NCI-H82 treated with DMSO at 0.1 percent for 48 hours (cell line): ENCODE measurements around the gene TPRA1.
A peak's percentile ranks its signal among the peaks of the same experiment; 100 is the strongest.

ENCODE experiments used
- DNase-seq: peaks from one replicate; lab custom pipeline; 2025; ENCODE audit not compliant: unreplicated experiment; lab: John Stamatoyannopoulos, UW

TPRA1 gene

DNA sequence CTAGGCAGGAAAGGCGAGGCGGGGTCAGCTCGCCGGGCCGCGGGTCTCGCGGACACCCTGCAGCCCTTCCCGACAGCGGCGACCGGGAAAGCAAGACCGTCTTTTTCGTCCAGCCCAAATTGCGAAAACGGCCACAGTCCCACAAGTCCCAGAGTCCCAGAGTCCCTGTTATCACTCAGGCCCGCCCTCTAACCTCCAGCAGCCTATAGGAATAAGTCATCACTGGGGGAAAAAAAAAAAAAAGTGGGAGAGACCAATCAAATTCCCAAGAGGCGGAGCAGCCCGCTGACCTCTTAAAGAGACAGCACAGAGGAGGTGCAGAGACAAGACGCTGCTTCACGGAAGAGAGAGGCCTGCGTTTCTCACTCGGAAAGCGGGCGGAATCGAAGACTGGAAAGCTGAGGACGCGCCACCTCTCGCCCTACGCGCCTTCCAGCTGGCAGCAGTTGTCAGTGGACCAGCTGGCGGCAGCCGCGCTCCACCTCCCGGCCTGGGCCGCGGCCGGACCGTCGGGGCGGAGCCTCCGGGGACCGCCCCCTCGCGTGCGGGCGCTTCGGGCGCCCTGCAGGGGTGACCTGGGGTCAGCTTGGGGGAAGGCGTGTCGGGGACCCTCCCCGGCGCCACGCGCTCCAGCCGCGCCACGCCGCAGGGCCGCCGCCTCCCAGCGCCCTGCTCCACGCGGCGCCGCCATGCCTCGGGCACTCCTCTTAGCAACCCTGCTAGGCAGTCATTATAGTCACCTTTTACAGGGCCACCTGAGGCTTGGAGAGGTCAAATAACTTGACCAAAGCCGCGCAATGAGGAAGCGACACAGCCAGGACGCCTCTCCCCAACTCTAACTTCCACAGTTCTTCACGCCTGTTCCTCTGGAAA is at the start of gene TPRA1:
Gene TPRA1 (minus strand): TSS at position 141 of the 873 bp plus-strand sequence. CDS start 10,587 bp downstream, outside the sequence.
- peak; percentile 99 for DNase-seq

DNA sequence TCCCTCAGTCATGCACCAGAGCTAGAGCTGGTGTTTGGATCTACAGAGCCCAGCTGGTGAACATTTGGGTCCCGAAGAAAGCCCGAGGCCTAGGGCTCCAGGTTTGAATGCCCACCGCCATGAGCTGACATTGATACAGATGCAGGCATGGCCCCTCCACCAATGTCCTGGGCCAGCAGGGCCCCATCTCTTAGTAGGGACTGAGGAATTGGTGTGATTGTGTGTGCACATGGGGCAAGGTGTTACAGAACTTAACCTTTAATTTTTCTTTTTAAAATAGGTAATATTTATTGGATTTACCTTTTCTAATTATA is 49.5 kb upstream of the TPRA1 start:
- no peak for DNase-seq

DNA sequence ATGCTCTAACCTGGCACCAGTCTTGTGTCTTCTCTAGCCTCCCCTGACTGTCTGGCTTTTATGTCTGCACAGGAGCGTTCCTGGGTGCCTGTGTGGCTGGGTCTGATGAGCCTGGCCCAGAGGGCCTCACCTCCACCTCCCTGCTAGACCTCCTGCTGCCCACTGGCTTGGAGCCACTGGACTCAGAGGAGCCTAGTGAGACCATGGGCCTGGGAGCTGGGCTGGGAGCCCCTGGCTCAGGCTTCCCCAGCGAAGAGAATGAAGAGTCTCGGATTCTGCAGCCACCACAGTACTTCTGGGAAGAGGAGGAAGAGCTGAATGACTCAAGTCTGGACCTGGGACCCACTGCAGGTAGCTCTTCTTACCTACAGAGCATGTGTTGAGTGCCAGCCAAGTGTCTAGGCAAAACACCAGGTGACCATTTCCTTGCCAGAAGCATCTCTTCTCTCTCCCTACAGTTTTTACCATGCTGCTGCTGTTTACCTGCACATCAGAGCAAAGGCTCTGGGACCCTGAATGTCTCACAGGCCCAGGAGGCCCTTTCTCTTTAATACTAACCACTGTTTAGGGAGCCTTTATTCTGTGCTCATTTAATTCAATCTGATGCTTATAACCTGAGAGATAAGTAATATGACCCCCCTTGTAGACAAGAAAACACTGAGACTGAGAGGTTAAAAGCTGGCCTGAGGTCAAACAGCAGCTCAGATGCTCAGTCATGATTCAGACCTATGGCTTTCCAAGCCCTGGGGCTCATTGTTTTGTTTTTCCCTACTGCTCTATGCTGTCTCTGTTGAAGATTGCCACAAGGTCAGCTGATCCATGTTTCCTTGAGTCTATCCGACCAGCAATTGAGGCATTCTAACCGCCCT is 48.9 kb upstream of the TPRA1 start:
- no peak for DNase-seq

DNA sequence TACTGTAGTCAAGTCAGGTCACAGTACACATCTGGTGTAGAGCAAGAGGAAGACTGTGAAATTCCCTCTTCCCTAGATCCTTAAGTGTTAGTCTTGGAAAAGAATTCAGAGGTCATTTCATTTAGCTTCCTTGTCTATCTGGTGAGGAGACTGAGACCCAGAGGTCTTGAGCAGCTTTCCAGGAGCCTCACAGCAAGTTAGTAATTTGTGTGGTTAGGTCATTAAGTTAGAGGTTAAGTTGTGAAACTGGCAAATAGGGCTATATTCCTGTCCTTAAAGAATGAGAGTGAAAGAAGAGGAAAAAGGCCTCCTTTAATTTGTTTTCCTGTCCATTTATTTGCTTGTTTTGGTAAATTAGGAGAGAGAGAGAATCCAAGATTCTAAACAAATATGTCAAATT is 47.4 kb upstream of the TPRA1 start:
- DNase-seq: no peak

DNA sequence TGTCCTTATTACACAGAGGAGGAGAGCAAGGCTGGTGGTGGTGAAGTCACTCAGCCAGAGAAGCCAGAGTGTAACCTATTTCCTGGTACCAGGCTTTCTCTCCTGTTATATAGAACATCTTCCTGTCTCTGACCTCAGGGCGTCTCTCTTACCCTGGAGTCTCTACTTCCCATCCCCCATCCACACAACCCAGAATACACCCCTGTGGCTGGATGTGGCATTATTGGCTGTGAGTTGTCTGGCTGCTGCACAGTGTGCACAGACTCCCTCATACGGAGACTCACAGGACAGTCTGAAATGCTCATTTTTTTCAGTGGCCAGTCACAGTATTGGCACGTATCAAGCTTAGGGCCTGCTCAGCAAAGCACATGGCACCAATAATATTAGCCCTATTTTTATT is 47.0 kb upstream of the TPRA1 start:
- DNase-seq: no peak

DNA sequence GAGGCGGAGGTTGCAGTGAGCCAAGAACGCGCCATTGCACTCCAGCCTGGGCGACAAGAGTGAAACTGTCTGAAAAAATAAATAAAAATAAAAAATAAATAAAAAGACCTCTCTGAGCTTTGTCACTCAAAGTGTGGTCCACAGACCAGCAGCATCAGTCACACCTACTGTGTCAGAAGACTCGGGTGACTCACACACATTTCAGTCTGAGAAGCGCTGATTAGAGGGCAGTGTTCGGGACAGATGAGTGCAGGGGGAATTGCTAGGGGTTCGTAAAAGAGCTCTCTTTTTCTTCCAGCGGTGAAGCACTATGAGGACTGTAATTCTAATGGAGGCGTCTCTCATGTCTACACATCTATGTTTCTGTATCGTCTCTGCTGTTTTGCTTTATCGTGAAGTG is 44.1 kb upstream of the TPRA1 start:
- DNase-seq: no peak

DNA sequence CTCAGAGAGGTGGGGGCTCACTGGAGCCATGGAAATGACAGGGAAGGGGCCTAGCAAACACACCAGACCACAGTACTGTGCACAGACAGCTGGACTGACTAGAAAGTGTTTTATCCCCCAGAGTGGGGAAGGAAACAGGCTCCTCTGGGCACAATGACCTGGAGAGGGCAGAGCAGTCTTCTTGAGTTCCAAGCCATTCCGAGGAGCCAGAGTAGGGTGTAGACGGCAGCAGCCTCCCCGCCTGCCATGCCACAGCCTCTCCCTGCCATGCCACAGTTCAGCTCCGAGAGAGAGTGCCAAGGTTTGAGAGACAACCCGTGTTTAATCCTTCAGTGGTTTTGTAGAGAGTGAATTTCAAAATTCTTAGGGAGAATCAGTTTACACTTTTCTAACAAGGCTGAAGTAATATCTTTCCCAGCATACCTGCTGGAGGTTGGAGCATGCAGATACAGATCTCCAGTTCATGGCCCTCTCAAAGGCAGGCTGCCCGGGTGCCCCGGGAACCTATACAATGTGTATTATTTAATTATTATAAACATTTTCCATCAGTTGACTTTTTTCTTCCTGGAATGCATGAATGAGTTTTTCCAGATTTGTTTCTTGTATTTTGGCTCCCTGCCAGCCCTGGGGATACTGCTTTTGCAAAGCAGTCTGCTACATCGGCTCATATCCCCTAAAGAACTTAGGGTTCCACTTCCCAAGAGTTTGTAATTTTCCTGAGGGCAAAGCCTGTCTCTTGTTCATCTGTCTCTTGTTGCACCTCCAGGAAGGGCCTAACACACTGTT is 41.7 kb upstream of the TPRA1 start:
- no peak for DNase-seq

DNA sequence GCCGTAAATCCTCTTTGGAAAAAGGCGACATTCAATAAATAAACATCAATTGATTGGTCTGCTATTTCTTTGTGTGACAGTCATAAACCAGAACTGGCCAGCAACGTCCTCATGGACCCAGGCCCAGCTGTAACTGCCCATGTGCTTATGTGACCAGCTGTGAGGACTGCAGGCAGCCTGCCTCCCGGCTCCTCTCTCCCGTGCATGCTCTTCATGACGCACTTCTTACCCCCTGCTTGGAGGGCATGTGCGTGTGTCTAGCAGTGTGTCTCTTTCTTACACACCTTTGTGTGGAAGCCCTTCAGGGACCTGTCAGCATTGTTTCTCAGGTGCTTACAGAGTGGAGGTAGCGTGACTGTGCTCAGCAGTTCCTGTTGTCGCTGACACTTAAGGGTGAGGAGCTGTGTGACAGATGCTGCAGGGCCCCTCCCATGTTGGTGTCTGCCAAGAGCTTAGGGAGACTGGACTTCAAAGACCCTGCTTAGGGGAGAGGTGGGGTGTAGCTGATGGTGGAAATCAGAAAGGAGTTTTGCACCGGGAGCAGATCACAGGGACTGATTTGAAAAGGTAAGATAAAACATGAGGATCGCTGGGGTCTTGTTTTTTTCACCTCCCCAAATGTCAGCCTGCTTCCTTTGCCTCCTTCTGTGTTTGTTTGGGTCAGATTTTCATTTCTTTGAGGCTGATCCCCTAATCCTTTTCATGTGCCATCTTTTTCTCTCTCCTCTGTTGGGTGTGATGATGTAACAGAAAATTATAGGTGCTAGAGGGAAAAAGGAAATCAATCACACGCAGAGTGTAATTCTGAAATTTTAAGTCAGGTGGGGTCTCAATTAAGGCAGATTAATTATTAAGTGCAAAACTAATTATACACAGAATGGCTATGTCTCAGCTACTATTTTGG is 40.5 kb upstream of the TPRA1 start:
- peak; percentile 78 for DNase-seq

DNA sequence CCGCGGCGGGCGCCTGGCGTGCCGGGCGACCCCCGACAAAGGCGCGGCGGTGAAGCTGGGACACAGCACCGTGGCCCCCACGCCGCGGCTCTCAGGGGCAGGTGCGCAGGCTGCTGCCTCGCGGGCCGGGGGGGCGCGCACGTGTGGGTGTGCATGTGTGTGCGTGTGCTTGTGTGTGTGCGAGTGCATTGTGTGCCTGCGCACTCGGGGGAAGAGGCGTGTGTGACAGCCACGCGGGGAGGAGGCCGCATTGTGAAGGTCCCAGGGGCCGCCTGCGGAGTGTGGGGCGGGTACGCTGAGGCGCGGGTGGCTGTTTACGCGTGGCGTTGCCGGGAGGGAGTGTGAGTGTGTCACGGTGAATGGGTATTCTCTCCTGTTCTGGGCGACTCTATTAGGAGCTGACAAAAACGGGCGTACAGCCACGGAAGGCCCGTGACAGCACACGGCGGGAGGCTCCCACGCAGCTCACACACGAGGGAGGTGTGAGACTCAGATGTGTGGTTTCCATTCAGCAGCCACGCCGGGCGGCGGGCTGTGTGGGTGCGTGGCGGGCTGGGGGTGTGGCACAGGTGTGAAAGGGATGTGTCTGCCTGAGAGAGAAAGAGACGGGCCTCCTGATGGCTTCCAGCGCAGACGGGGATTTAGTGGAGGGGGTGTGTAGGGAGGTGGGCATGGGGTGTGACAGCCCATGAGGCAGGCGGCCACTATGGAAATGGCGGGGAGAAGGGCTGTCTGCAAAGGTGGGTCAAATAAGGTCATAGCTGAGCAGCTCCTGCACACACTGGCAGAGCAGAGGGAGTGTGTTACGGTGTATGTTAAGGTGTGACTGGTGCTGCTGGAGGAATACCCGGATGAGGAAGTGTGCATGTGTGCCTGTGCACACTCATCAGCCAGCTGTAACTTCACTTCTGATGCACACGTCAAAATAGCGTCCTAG is 39.2 kb upstream of the TPRA1 start:
- DNase-seq: peak; percentile 27

DNA sequence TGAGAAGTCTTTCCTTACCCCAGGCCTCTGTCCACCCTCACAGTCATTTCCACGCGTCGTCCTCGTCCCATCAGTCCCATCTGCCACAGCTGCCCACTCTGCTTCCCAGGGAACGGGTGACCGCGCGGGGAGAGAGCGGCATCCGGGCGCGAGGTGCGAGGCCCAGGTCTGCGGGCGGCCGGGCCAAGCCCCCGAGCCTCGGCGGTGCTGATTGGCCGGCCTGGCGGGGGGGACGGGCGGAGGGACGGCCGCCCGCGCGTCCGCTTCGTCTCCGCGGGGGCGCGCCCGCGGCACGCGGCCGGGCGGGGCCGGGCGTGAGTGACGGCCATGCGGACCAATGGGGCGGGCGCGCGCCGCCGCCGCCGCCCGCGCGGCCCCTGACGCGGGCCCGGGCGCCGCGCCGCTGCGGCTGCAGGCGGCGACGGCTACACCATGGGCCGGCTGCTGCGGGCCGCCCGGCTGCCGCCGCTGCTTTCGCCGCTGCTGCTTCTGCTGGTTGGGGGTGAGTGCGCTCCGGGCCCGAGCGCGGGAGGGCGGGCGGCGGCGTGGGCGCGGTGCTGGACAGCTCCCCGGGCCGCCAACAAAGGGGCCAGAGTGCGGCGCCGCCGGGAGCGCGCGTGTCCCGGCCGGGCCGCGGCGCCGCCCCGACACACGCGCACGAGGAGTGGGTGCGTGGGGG is 38.4 kb upstream of the TPRA1 start, which contains the start of gene PODXL2:
Gene PODXL2 (plus strand): TSS at position 398 of the 679 bp plus-strand sequence. CDS start 35 bp downstream, at position 433.
- no peak for DNase-seq

DNA sequence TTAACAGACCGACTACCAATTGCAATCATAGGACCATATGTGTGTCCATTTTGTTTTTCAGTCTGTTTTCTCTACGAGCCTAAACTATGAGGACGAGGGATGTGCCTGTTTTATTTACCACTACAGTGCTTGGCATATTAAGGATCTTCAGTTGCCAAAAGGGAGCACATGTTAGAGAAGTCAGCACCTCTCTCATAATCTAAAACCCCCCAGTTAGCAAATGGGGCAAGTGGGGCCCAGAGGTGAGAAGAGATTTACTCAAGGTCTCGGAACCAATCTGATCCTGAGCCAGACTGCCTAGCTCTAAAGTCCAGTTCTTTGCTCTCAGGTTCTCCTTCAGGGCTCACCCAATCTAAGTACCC is 37.9 kb upstream of the TPRA1 start:
- DNase-seq: no peak

DNA sequence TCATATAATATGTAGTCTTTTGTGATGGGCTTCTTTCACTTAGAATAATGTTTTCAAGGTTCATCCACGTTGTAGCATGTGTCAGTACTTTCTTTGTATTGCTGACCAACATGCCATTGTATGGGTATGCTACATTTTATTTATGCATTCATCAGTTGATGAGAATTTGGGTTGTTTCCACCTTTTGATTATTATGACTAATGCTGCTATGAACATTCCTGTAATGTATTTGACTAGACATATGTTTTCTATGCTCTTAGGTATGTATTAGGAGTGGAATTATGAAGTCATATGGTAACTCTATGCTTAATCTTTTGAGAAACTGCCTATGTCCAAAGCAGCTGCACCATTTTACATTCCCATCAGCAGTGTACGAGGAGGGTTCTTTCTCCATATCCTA is 35.3 kb upstream of the TPRA1 start:
- no peak for DNase-seq

DNA sequence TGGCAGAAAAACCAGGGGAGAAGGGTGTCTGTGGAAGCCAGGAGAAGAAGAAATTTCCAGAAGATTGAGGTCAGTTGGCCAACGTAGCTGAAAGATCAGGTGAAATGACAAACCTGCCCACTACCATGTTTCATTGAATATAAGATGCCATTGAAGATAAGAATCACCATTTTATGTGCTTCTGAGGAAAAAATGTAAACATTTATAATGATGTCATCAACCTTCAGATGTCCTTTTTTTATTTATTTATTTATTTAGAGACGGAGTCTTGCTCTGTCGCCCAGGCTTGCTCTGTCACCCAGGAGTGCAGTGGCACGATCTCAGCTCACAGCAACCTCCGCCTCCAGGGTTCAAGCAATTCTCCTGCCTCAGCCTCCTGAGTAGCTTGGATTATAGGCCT is 33.5 kb upstream of the TPRA1 start:
- DNase-seq: no peak

DNA sequence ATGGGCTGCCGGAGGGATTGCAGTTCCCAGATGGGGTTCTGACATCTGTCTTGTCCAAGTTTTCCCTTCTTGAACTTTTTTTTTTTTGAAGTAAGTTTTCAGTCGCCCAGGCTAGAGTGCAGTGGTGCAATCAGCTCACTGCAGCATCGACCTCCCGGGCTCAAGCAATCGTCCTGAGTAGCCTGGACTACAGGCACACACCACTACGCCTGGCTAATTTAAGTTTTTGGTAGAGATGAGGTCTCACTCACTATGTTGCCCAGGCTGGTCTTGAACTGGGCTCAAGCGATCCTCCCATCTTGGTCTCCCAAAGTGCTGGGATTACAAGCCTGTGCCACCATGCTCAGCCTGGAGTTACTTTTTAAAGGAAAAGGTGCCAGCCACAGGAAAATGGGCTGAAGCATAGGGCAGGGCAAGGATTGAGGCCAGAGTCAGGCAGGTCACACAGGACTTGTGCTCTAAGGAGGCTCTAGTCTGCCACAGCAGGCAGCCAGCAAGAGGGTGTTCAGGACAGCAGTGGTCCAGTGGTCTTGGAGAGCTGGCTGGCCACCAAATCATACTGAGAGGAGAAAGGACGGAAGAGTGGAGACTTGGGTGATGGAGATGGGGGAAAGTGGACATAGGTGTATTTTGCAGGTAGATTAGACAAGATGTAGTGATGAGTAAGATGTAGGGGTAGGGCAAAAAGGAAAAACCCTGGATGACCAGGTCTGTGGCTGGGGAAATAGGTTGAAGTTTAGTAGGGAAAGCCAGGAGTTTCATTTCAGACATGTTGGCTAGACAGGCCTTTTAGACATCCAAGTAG is 32.4 kb upstream of the TPRA1 start:
- no peak for DNase-seq

DNA sequence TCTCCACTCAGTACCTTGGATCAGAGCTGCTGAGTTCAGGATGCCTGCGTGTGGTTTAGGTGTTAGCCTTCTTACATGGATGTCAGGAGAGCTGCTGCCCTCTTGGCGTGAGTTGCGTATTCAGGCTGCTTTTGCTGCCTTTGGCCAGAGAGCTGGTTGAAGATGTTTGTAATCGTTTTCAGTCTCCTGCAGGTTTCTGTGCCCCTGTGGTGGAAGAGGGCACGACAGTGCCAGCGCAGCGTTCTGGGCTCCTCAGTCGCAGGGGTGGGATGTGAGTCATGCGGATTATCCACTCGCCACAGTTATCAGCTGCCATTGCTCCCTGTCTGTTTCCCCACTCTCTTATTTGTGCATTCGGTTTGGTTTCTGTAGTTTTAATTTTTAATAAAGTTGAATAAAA is 31.5 kb upstream of the TPRA1 start:
- DNase-seq: no peak

DNA sequence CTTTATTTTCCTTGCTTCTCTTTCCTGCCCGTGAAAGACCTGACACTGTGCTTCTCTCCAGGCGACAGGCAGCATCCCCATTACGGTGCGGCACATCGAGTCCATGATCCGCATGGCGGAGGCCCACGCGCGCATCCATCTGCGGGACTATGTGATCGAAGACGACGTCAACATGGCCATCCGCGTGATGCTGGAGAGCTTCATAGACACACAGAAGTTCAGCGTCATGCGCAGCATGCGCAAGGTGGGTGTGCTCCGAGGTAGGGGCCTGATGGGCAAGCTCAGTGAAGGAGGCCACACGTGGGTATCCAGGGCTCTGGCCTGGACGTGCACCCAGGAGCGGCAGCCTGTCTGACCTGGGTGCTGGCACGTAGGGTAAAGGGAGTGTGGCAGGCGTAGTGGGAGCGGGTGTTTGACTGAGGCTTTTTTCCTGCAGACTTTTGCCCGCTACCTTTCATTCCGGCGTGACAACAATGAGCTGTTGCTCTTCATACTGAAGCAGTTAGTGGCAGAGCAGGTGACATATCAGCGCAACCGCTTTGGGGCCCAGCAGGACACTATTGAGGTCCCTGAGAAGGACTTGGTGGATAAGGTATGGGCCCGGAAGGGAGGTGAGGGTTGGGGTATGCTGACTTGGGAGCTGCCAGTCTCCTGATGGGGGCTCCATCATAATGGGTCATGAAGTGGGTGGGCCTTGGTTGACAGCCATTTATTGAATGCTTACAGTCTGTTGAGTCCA is 30.3 kb upstream of the TPRA1 start:
- no peak for DNase-seq

DNA sequence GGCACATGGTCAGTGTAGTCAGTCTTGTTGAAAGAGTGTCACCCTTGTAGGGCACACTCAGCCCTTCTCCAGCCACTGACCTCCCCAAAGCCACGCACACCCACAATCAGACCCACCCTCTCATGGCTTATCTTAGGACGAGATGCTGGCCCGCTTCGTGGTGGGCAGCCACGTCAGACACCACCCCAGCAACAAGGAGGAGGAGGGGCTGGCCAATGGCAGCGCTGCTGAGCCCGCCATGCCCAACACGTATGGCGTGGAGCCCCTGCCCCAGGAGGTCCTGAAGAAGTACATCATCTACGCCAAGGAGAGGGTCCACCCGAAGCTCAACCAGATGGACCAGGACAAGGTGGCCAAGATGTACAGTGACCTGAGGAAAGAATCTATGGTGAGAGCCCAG is 28.4 kb upstream of the TPRA1 start:
- DNase-seq: no peak
